Tibial nerve (tissue), 4 donors: ENCODE results near the gene RIPPLY3.

ENCODE experiments used
- EP300 ChIP-seq, 2 donors: sonication (generic); formaldehyde crosslinking; IDR thresholded peaks; one replicate each; pipeline ENCODE4 v1.6.1; 2017; ENCODE audit warnings: antibody characterized with exemption in 2 of 2, mild to moderate bottlenecking in 1 of 2
- POLR2A ChIP-seq, 2 donors: fragments of 450-650 bp; IDR thresholded peaks; one replicate each; pipeline ENCODE4 v1.6.1; 2017; ENCODE audit warnings: antibody characterized with exemption in 2 of 2, mild to moderate bottlenecking in 2 of 2, moderate library complexity in 2 of 2
- TF ChIP-seq, protein P1 (sequence below), 5 experiments: fragments of 200-600 bp in 3 of 5; fragments of 450-650 bp in 2 of 5; sonication (generic) in 3 of 5; IDR thresholded peaks; one replicate each; pipeline ENCODE4 v1.5.1; 2016 to 2019; ENCODE audit warnings: antibody characterized with exemption in 5 of 5, mild to moderate bottlenecking in 3 of 5, moderate library complexity in 2 of 5

DNA sequence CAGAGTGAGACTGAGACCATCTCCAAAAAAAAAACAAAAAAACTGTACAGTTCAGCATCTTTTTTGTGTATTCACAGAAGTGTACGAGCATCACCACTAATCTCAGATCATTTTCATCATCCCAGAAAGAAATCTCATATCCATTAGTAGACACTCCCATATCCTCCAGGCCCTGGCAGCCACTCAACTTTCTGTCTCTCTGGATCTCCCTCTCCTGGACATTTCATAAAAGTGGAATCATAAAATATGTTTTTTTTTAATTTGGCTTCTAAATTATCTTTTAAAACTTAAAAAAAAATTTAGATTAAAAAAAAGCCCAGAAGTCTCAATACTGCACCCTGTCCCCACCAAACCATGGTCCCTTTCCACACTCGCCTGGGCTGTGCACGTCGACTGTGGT lies 22.1 kb downstream of the RIPPLY3 start:
- TF ChIP-seq POLR2A (IDR thresholded peaks at IDR 0.05): no peak
- TF ChIP-seq, protein P1, sequence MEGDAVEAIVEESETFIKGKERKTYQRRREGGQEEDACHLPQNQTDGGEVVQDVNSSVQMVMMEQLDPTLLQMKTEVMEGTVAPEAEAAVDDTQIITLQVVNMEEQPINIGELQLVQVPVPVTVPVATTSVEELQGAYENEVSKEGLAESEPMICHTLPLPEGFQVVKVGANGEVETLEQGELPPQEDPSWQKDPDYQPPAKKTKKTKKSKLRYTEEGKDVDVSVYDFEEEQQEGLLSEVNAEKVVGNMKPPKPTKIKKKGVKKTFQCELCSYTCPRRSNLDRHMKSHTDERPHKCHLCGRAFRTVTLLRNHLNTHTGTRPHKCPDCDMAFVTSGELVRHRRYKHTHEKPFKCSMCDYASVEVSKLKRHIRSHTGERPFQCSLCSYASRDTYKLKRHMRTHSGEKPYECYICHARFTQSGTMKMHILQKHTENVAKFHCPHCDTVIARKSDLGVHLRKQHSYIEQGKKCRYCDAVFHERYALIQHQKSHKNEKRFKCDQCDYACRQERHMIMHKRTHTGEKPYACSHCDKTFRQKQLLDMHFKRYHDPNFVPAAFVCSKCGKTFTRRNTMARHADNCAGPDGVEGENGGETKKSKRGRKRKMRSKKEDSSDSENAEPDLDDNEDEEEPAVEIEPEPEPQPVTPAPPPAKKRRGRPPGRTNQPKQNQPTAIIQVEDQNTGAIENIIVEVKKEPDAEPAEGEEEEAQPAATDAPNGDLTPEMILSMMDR (IDR thresholded peaks at IDR 0.05): no peak
- TF ChIP-seq EP300 (IDR thresholded peaks at IDR 0.05): no peak
